ENCODE measurements around the gene GABRA5. TPM values are rescaled to one million over a fixed set of nuclear protein-coding genes. Genes with fewer than 3 reads are reported as not detected.

Gene GABRA5
- total and polyA plus RNA-seq, 2 of the 4 experiments (the other 2 are of a cell fraction), result 4.0 to 7.3 TPM

DNA sequence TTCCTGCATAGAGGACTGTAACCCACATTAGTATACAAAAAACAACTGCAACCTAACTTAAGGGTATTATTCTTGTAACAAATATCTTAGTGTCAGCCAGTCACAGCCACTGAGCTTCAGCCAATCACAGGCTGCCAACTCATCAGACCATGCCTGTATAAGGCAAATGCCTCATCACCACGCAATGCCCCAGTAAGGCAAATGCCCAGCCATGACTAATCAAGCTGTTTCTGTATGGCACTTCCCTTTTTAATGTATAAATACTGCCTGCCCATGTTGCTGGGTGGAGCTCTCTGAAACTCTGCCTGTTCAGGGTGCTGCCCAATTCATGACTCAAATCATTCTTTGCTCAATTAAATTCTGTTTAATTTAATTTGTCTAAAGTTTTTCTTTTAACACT lies 18.4 kb upstream of the GABRA5 start:
- Histone ChIP-seq H3K9ac (ENCODE audit: low read depth, low read length) (no peak overlapping the region), H3K4me2 (ENCODE audit: low read depth, low read length) (no peak overlapping the region), H2BK20ac (ENCODE audit: low read depth, low read length) (no peak overlapping the region), H4K5ac (ENCODE audit: low read depth, low read length) (no peak overlapping the region), H4K20me1 (ENCODE audit: insufficient read depth, low read length) (no peaks in the 10 kb centered on the region), H2AK5ac (ENCODE audit: low read depth, low read length) (no peak overlapping the region), H3K18ac (ENCODE audit: low read depth, low read length) (no peak overlapping the region), H2BK15ac (ENCODE audit: low read depth, low read length) (no peak overlapping the region), H3K4me1 (ENCODE audit: control insufficient read depth, insufficient read depth, low read length) (no peaks in the 10 kb centered on the region), H3K9me3 (ENCODE audit: control insufficient read depth, insufficient read depth, low read length) (peaks cover 5% of the 10 kb centered on the region), H4K8ac (ENCODE audit: low read depth in 2 of 2, low read length in 2 of 2) (no peak overlapping the region), H2BK5ac (ENCODE audit: low read depth, low read length, poor library complexity, severe bottlenecking) (no peak overlapping the region), H2AK9ac (replicated peaks; ENCODE audit: low read depth, low read length, poor library complexity) (no peak overlapping the region), H3K23ac (ENCODE audit: low read depth, low read length) (no peak overlapping the region), H3K79me1 (ENCODE audit: low read depth in 1 of 2, low read length in 2 of 2) (no peaks in the 10 kb centered on the region), H2BK120ac (ENCODE audit: low read depth, low read length) (no peak overlapping the region), H3K4me3 (ENCODE audit: insufficient read depth, low read depth, low read length) (no peak overlapping the region), H4K91ac (ENCODE audit: insufficient read depth, low read depth, low read length) (no peak overlapping the region), H2AFZ (replicated peaks; ENCODE audit: low read length, poor library complexity) (no peak overlapping the region), H3K14ac (replicated peaks; ENCODE audit: low read depth, low read length) (no peak overlapping the region), H3K27ac (ENCODE audit: insufficient read depth, low read length) (no peak overlapping the region), H3K56ac (ENCODE audit: extremely low read depth, insufficient read depth, low read length) (no peak overlapping the region), H3K36me3 (ENCODE audit: control insufficient read depth, insufficient read depth, low read length) (no peaks in the 10 kb centered on the region), H3K27me3 (ENCODE audit: control insufficient read depth, insufficient read depth, low read length) (no peaks in the 10 kb centered on the region), H3K4ac (ENCODE audit: low read depth, low read length) (no peak overlapping the region), H3K9me1 (ENCODE audit: insufficient read depth, low read length) (no peaks in the 10 kb centered on the region)
- intact Hi-C loops (cut with micrococcal nuclease) (no loop called here), in situ Hi-C loops (cut with MboI; ENCODE audit: low sequenced_read_pairs) (no loop called here), dilution Hi-C loops (cut with HindIII; ENCODE audit: low sequenced_read_pairs, unreplicated experiment) (no loop called here)
- WGBS, 2 experiments (ENCODE audit: extremely low coverage in 2 of 2, insufficient read length in 1 of 2), result no CpG with 5 or more reads among the region's 1 CpG
- TF ChIP-seq RFX5 (IDR thresholded peaks at IDR 0.05; ENCODE audit: low read depth, low read length) (no peak), FOS (IDR thresholded peaks at IDR 0.05; ENCODE audit: low read depth, low read length) (no peak), NFE2L2 (IDR thresholded peaks at IDR 0.05; ENCODE audit: low read depth, low read length) (no peak), CEBPB (IDR thresholded peaks at IDR 0.05; ENCODE audit: low read depth, low read length) (no peak), RCOR1 (IDR thresholded peaks at IDR 0.05; ENCODE audit: insufficient replicate concordance, low read length) (no peak), MAZ (IDR thresholded peaks at IDR 0.05; ENCODE audit: borderline replicate concordance, low read depth, low read length) (no peak), RAD21 (IDR thresholded peaks at IDR 0.05; ENCODE audit: low read length) (no peak), CHD1 (IDR thresholded peaks at IDR 0.05; ENCODE audit: low read depth, low read length) (no peak), SMC3 (IDR thresholded peaks at IDR 0.05; ENCODE audit: low read depth, low read length) (no peak), MXI1 (IDR thresholded peaks at IDR 0.05; ENCODE audit: borderline replicate concordance, low read depth, low read length) (no peak), BHLHE40 (IDR thresholded peaks at IDR 0.05; ENCODE audit: low read depth, low read length) (no peak)
- TF ChIP-seq, protein P1, sequence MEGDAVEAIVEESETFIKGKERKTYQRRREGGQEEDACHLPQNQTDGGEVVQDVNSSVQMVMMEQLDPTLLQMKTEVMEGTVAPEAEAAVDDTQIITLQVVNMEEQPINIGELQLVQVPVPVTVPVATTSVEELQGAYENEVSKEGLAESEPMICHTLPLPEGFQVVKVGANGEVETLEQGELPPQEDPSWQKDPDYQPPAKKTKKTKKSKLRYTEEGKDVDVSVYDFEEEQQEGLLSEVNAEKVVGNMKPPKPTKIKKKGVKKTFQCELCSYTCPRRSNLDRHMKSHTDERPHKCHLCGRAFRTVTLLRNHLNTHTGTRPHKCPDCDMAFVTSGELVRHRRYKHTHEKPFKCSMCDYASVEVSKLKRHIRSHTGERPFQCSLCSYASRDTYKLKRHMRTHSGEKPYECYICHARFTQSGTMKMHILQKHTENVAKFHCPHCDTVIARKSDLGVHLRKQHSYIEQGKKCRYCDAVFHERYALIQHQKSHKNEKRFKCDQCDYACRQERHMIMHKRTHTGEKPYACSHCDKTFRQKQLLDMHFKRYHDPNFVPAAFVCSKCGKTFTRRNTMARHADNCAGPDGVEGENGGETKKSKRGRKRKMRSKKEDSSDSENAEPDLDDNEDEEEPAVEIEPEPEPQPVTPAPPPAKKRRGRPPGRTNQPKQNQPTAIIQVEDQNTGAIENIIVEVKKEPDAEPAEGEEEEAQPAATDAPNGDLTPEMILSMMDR (conservative IDR thresholded peaks at IDR 0.05; ENCODE audit: low read depth, low read length), result no peak
- TF ChIP-seq, protein P2, sequence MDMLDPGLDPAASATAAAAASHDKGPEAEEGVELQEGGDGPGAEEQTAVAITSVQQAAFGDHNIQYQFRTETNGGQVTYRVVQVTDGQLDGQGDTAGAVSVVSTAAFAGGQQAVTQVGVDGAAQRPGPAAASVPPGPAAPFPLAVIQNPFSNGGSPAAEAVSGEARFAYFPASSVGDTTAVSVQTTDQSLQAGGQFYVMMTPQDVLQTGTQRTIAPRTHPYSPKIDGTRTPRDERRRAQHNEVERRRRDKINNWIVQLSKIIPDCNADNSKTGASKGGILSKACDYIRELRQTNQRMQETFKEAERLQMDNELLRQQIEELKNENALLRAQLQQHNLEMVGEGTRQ (IDR thresholded peaks at IDR 0.05; ENCODE audit: low read depth, low read length), result no peak
- TF ChIP-seq, protein P3, sequence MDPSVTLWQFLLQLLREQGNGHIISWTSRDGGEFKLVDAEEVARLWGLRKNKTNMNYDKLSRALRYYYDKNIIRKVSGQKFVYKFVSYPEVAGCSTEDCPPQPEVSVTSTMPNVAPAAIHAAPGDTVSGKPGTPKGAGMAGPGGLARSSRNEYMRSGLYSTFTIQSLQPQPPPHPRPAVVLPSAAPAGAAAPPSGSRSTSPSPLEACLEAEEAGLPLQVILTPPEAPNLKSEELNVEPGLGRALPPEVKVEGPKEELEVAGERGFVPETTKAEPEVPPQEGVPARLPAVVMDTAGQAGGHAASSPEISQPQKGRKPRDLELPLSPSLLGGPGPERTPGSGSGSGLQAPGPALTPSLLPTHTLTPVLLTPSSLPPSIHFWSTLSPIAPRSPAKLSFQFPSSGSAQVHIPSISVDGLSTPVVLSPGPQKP (IDR thresholded peaks at IDR 0.05; ENCODE audit: borderline replicate concordance, low read depth, low read length), result no peak
- DNase-seq, result no peak
- no peak for ATAC-seq (ENCODE audit: low read depth)
- ChIA-PET POLR2A (ENCODE audit: unreplicated experiment) (no interaction called here), CTCF (no interaction called here)
- no TSS peak for BruUV-seq (replicated peaks)

Measured in IMR-90 (cell line).